GM18858 (cell line): ENCODE results near the gene CORO2A.

Experiments used
- ATAC-seq: cut with Tn5 transposase; IDR thresholded peaks from one replicate; pipeline ENCODE4 v1.9.1; 2021; ENCODE audit not compliant: unreplicated experiment

Gene CORO2A

GRCh38 chr9:98192503-98193335, at the start of gene CORO2A:
Gene CORO2A (minus strand): TSS chr9:98192637. CDS start chr9:98157660, 34,977 bp downstream.
- no peak for ATAC-seq

- ATAC-seq, result no peak
These were observed 49.2 kb upstream of the CORO2A start for GRCh38 chr9:98241357-98242300.

GRCh38 chr9:98240475-98240874, 48.0 kb upstream of the CORO2A start:
- no peak for ATAC-seq

GRCh38 chr9:98236901-98237487, 44.6 kb upstream of the CORO2A start:
- ATAC-seq, result no peak

GRCh38 chr9:98235126-98235525, 42.7 kb upstream of the CORO2A start:
- ATAC-seq, result no peak

GRCh38 chr9:98234245-98234825, 41.9 kb upstream of the CORO2A start:
- no peak for ATAC-seq

GRCh38 chr9:98232926-98233325, 40.5 kb upstream of the CORO2A start:
- ATAC-seq, result no peak

- no peak for ATAC-seq
These were observed 39.5 kb upstream of the CORO2A start for GRCh38 chr9:98231770-98232478.

- ATAC-seq, result no peak
These were observed 38.4 kb upstream of the CORO2A start for GRCh38 chr9:98230789-98231188.

- no peak for ATAC-seq
These were observed 37.9 kb upstream of the CORO2A start for GRCh38 chr9:98230304-98230703.

GRCh38 chr9:98229620-98230019, 37.2 kb upstream of the CORO2A start:
- no peak for ATAC-seq

- ATAC-seq, result no peak
These were observed 36.6 kb upstream of the CORO2A start for GRCh38 chr9:98229090-98229395.

- no peak for ATAC-seq
These were observed 36.1 kb upstream of the CORO2A start for GRCh38 chr9:98228392-98229089.

GRCh38 chr9:98227883-98228282, 35.4 kb upstream of the CORO2A start:
- ATAC-seq, result no peak

GRCh38 chr9:98226957-98227356, 34.5 kb upstream of the CORO2A start:
- ATAC-seq, result no peak

GRCh38 chr9:98226516-98226915, 34.1 kb upstream of the CORO2A start:
- no peak for ATAC-seq

- ATAC-seq, result no peak
These were observed 32.6 kb upstream of the CORO2A start for GRCh38 chr9:98225015-98225442.

- no peak for ATAC-seq
These were observed 30.7 kb upstream of the CORO2A start for GRCh38 chr9:98222885-98223691.

GRCh38 chr9:98220911-98221310, 28.5 kb upstream of the CORO2A start:
- no peak for ATAC-seq
